ENCODE data around the gene FLRT1.

DNA sequence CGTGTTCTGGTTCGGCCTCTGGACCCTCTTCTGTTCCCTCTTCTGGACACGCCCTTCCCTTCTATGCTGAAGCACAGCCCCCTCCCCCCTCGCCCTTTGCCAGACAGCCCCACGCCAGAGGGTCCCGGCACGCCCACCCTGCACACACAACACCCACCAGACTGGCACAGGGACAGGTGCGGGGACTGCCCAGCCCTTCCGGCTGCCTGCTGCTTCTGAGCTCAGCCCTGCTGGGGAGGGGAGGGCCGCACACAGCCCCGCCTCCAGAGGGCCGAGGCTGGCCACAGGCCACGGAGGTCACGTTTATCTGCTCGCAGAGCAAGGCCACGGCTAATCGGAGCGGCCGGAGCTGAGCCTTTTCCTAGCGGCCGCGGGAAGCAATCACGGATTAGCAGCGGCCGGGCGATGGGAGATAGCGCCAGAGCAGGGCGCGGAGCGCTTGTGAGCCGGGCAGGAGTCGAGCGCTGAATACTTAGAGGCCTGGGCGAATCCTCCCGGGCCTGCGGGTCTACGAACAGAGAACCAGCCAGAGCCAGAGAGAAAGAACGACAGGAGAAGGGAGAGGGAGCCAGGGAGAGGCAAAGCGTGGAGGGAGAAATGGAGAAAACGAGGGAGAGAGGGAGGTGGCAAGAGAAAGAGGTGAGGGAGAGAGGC, 28.0 kb upstream of the FLRT1 start:
- TF ChIP-seq POLR2A (IDR thresholded peaks at IDR 0.05): no peak
- TF ChIP-seq, protein P1, sequence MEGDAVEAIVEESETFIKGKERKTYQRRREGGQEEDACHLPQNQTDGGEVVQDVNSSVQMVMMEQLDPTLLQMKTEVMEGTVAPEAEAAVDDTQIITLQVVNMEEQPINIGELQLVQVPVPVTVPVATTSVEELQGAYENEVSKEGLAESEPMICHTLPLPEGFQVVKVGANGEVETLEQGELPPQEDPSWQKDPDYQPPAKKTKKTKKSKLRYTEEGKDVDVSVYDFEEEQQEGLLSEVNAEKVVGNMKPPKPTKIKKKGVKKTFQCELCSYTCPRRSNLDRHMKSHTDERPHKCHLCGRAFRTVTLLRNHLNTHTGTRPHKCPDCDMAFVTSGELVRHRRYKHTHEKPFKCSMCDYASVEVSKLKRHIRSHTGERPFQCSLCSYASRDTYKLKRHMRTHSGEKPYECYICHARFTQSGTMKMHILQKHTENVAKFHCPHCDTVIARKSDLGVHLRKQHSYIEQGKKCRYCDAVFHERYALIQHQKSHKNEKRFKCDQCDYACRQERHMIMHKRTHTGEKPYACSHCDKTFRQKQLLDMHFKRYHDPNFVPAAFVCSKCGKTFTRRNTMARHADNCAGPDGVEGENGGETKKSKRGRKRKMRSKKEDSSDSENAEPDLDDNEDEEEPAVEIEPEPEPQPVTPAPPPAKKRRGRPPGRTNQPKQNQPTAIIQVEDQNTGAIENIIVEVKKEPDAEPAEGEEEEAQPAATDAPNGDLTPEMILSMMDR (IDR thresholded peaks at IDR 0.05): peak in 3 of 6 experiments; percentile 27 to 40 (median 38)
